ENCODE measurements around the gene SEPTIN14. TPM values are rescaled to one million over a fixed set of nuclear protein-coding genes. Genes with fewer than 3 reads are reported as not detected.

SEPTIN14 gene
- total and polyA plus RNA-seq, 2 of the 8 experiments (the other 6 are each of a cell fraction or from before 2014, with no cell fraction given), result not detected

GRCh38 chr7:55776196-55776595, 86.4 kb downstream of the SEPTIN14 start:
- no peaks in the 10 kb centered on the region for H3K79me1 ChIP-seq (ENCODE audit: low read depth, low read length)
- no peak overlapping the region for H3K56ac ChIP-seq (replicated peaks; ENCODE audit: insufficient read length, low read depth, low read length)
- no peak overlapping the region for H2BK15ac ChIP-seq (ENCODE audit: low read length)
- no peak overlapping the region for H2BK20ac ChIP-seq (ENCODE audit: low read length)
- 100% methylated on average over 8 of the region's 8 CpGs; no CpG with 5 or more reads in 1 of the 2 experiments for WGBS, 2 experiments (ENCODE audit: extremely low coverage in 1 of 2, insufficient coverage in 1 of 2, insufficient read length in 1 of 2, insufficient replicate concordance in 2 of 2, low coverage in 1 of 2, low lambda C conversion rate in 2 of 2, missing lambda C conversion rate in 1 of 2)
- ChIA-PET POLR2A (ENCODE audit: partially characterized antibody) (no interaction called here), CTCF (ENCODE audit: partially characterized antibody) (interaction anchor here (0.6 kb wide), 1 partner anchor 188 kb away, joined by 4 read pairs; no protein-coding TSS in a partner anchor)
- H3K23me2 ChIP-seq (ENCODE audit: low read depth, low read length), result no peaks in the 10 kb centered on the region; the same call in 1 of the 2 replicates
- H3K36me3 ChIP-seq (ENCODE audit: control insufficient read depth in 2 of 4, insufficient read depth in 4 of 4, low read length in 3 of 4), result no peaks in the 10 kb centered on the region; a peak in 2 of 8 replicates
- no peak overlapping the region for H3K14ac ChIP-seq (ENCODE audit: insufficient read length)
- H3K4ac ChIP-seq (replicated peaks; ENCODE audit: insufficient read length, low read depth, low read length), result no peak overlapping the region
- no peak overlapping the region for H4K8ac ChIP-seq (ENCODE audit: extremely low read depth, insufficient read depth, low read length)
- no peak overlapping the region for H3K4me2 ChIP-seq (ENCODE audit: insufficient read depth in 1 of 2, low read depth in 2 of 2, low read length in 2 of 2)
- FAIRE-seq (no peak), DNase-seq (ENCODE audit: low read depth in 1 of 2, low spot score in 2 of 2) (no peak)
- peaks cover 0 to 5% (median 0%) of the 10 kb centered on the region in 4 experiments; a peak in 3 of 7 replicates for H3K4me1 ChIP-seq (replicated peaks in 1 of 4; ENCODE audit: control insufficient read depth in 3 of 4, insufficient read depth in 4 of 4, low read length in 3 of 4)
- H2AK5ac ChIP-seq (ENCODE audit: low read depth, low read length), result no peak overlapping the region
- no peak overlapping the region for H3K4me3 ChIP-seq (ENCODE audit: extremely low read depth in 1 of 4, insufficient read depth in 2 of 4, low read depth in 3 of 4, low read length in 4 of 4)
- H2BK12ac ChIP-seq (ENCODE audit: low read depth, low read length), result no peak overlapping the region
- no peak overlapping the region for H2BK5ac ChIP-seq (ENCODE audit: low read depth, low read length)
- H3K9ac ChIP-seq (replicated peaks in 1 of 4; ENCODE audit: extremely low read depth in 1 of 4, low read depth in 3 of 4, low read length in 3 of 4), result no peak overlapping the region
- H3K27ac ChIP-seq (ENCODE audit: low read depth, low read length), result no peak overlapping the region
- no peak overlapping the region for H2AFZ ChIP-seq (ENCODE audit: low read length)
- H3K79me2 ChIP-seq (ENCODE audit: control insufficient read depth in 1 of 2, insufficient read depth in 2 of 2, low read length in 2 of 2), result no peaks in the 10 kb centered on the region
- no peak overlapping the region for H4K91ac ChIP-seq (replicated peaks; ENCODE audit: insufficient read length, low read length)
- no peak overlapping the region for H4K5ac ChIP-seq (ENCODE audit: insufficient read length, low read depth, low read length)
- no peaks in the 10 kb centered on the region for H3K9me3 ChIP-seq (ENCODE audit: insufficient read depth in 2 of 2, low read depth in 1 of 2, low read length in 1 of 2)
- no peak overlapping the region for H3K23ac ChIP-seq (ENCODE audit: insufficient read length)
- TF ChIP-seq TCF12 (IDR thresholded peaks at IDR 0.05; ENCODE audit: low read depth, low read length), result no peak
- no peak for TF ChIP-seq CBX5 (IDR thresholded peaks at IDR 0.05; ENCODE audit: low read depth, low read length)
- TF ChIP-seq MAFK (IDR thresholded peaks at IDR 0.05; ENCODE audit: low read depth, low read length), result no peak
- no peak for TF ChIP-seq RFX5 (IDR thresholded peaks at IDR 0.05; ENCODE audit: borderline replicate concordance, low read depth, low read length)
- TF ChIP-seq RBBP5 (IDR thresholded peaks at IDR 0.05; ENCODE audit: borderline replicate concordance, low read depth, low read length), result no peak
- TF ChIP-seq E2F6 (IDR thresholded peaks at IDR 0.05), result no peak
- TF ChIP-seq CBX8 (IDR thresholded peaks at IDR 0.05; ENCODE audit: borderline replicate concordance, low read depth, low read length), result no peak
- no peak for TF ChIP-seq CTCF (IDR thresholded peaks at IDR 0.05; ENCODE audit: control extremely low read depth in 1 of 3, insufficient read depth in 1 of 3, low read depth in 1 of 3, low read length in 3 of 3)
- TF ChIP-seq ZNF274 (IDR thresholded peaks at IDR 0.05; ENCODE audit: borderline replicate concordance, extremely low read depth, low read length), result no peak
- no peak for TF ChIP-seq TBP (IDR thresholded peaks at IDR 0.05; ENCODE audit: low read depth, low read length)
- no peak for TF ChIP-seq NRF1 (IDR thresholded peaks at IDR 0.05; ENCODE audit: low read depth, low read length)
- no peak overlapping the region for H3K18ac ChIP-seq (ENCODE audit: extremely low read depth, low read length)
- H3K27me3 ChIP-seq (replicated peaks in 1 of 4; ENCODE audit: control insufficient read depth in 3 of 4, extremely low read depth in 1 of 4, insufficient read depth in 3 of 4, low read length in 3 of 4), result no peaks in the 10 kb centered on the region
- H2BK120ac ChIP-seq (replicated peaks; ENCODE audit: low read depth, low read length), result no peak overlapping the region
- no peaks in the 10 kb centered on the region for H4K20me1 ChIP-seq (replicated peaks in 1 of 2; ENCODE audit: control insufficient read depth in 1 of 2, insufficient read depth in 2 of 2, low read length in 2 of 2)
